Measurements from ENCODE around the gene FGF18. TPM values are rescaled to one million over a fixed set of nuclear protein-coding genes. Genes with fewer than 3 reads are reported as not detected.

Gene FGF18
- total RNA-seq, 1 experiment from 2014 or later, result 2.1 TPM

GRCh38 chr5:171387970-171388815 lies 31.3 kb upstream of the FGF18 start:
- Mint-ChIP-seq H3K9me3 (ENCODE audit: unreplicated experiment) (no peaks in the 10 kb centered on the region), H3K4me1 (ENCODE audit: low read depth, unreplicated experiment) (peaks cover 26% of the 10 kb centered on the region), H3K4me3 (ENCODE audit: unreplicated experiment) (peak overlapping the region; percentile 90), H3K36me3 (ENCODE audit: insufficient read depth, unreplicated experiment) (peaks cover 62% of the 10 kb centered on the region), H3K27ac (ENCODE audit: unreplicated experiment) (peak overlapping the region; percentile 99), H3K27me3 (ENCODE audit: insufficient read depth, unreplicated experiment) (no peaks in the 10 kb centered on the region)
- no TSS peak for BruUV-seq (replicated peaks)
- Histone ChIP-seq H3K9me3 (no peaks in the 10 kb centered on the region), H3K36me3 (ENCODE audit: control insufficient read depth, insufficient read depth, low read length) (peaks cover 4% of the 10 kb centered on the region), H3K4me3 (ENCODE audit: low read depth, low read length) (peak overlapping the region; percentile 90), H3K4me1 (peaks cover 24% of the 10 kb centered on the region), H3K27me3 (replicated peaks; ENCODE audit: control insufficient read depth, insufficient read depth, low read length) (no peaks in the 10 kb centered on the region)
- POLR2A ChIA-PET, result interaction anchor here (0.6 kb wide), 1 partner anchor 108 kb away, joined by 3 read pairs; no protein-coding TSS in a partner anchor
- peak; percentile 85 to 87 for DNase-seq
- no peak for TF ChIP-seq CTCF (IDR thresholded peaks at IDR 0.05; ENCODE audit: insufficient read depth in 1 of 2, low read depth in 1 of 2, low read length in 1 of 2, severe bottlenecking in 1 of 2, unreplicated experiment in 1 of 2)
- CTCF ChIA-PET, result no interaction called here
- intact Hi-C loops (cut with micrococcal nuclease; ENCODE audit: unreplicated experiment), result no loop called here

- peak overlapping the region; percentile 99 for H3K27ac Mint-ChIP-seq (ENCODE audit: unreplicated experiment)
- BruUV-seq (replicated peaks), result TSS peak; percentile 29
- intact Hi-C loops (cut with micrococcal nuclease; ENCODE audit: unreplicated experiment), result no loop called here
- DNase-seq, result no peak
- H3K27me3 Mint-ChIP-seq (ENCODE audit: insufficient read depth, unreplicated experiment), result no peaks in the 10 kb centered on the region
- no peaks in the 10 kb centered on the region for H3K27me3 ChIP-seq (replicated peaks; ENCODE audit: control insufficient read depth, insufficient read depth, low read length)
- H3K36me3 Mint-ChIP-seq (ENCODE audit: insufficient read depth, unreplicated experiment), result peaks cover 68% of the 10 kb centered on the region
- H3K4me3 ChIP-seq (ENCODE audit: low read depth, low read length), result peak overlapping the region; percentile 90
- peaks cover 24% of the 10 kb centered on the region for H3K4me1 ChIP-seq
- ChIA-PET CTCF (no interaction called here), POLR2A (interaction anchor here (0.6 to 1.2 kb wide), 3 partner anchors 10 to 108 kb away, joined by 3 to 4 read pairs (median 3); no protein-coding TSS in a partner anchor)
- H3K9me3 Mint-ChIP-seq (ENCODE audit: unreplicated experiment), result no peaks in the 10 kb centered on the region
- no peaks in the 10 kb centered on the region for H3K9me3 ChIP-seq
- no peak for TF ChIP-seq CTCF (IDR thresholded peaks at IDR 0.05; ENCODE audit: insufficient read depth in 1 of 2, low read depth in 1 of 2, low read length in 1 of 2, severe bottlenecking in 1 of 2, unreplicated experiment in 1 of 2)
- H3K4me3 Mint-ChIP-seq (ENCODE audit: unreplicated experiment), result peak overlapping the region; percentile 90
- peaks cover 4% of the 10 kb centered on the region for H3K36me3 ChIP-seq (ENCODE audit: control insufficient read depth, insufficient read depth, low read length)
- H3K4me1 Mint-ChIP-seq (ENCODE audit: low read depth, unreplicated experiment), result peaks cover 26% of the 10 kb centered on the region
Measured at GRCh38 chr5:171388816-171389168, 30.7 kb upstream of the FGF18 start.

GRCh38 chr5:171390883-171391677 lies 28.4 kb upstream of the FGF18 start:
- H3K4me3 Mint-ChIP-seq (ENCODE audit: unreplicated experiment), result peak overlapping the region; percentile 90
- no peaks in the 10 kb centered on the region for H3K27me3 Mint-ChIP-seq (ENCODE audit: insufficient read depth, unreplicated experiment)
- TF ChIP-seq CTCF (IDR thresholded peaks at IDR 0.05; ENCODE audit: insufficient read depth in 1 of 2, low read depth in 1 of 2, low read length in 1 of 2, severe bottlenecking in 1 of 2, unreplicated experiment in 1 of 2), result no peak
- ChIA-PET CTCF (no interaction called here), POLR2A (no interaction called here)
- H3K4me1 Mint-ChIP-seq (ENCODE audit: low read depth, unreplicated experiment), result peaks cover 26% of the 10 kb centered on the region
- Histone ChIP-seq H3K9me3 (no peaks in the 10 kb centered on the region), H3K27me3 (replicated peaks; ENCODE audit: control insufficient read depth, insufficient read depth, low read length) (no peaks in the 10 kb centered on the region), H3K4me1 (peaks cover 24% of the 10 kb centered on the region), H3K36me3 (ENCODE audit: control insufficient read depth, insufficient read depth, low read length) (peaks cover 5% of the 10 kb centered on the region), H3K4me3 (ENCODE audit: low read depth, low read length) (no peak overlapping the region)
- no TSS peak for BruUV-seq (replicated peaks)
- intact Hi-C loops (cut with micrococcal nuclease; ENCODE audit: unreplicated experiment), result no loop called here
- no peaks in the 10 kb centered on the region for H3K9me3 Mint-ChIP-seq (ENCODE audit: unreplicated experiment)
- no peak for DNase-seq
- H3K27ac Mint-ChIP-seq (ENCODE audit: unreplicated experiment), result peak overlapping the region; percentile 23
- H3K36me3 Mint-ChIP-seq (ENCODE audit: insufficient read depth, unreplicated experiment), result peaks cover 91% of the 10 kb centered on the region
